ENCODE results near the gene CHD8. TPM values are rescaled to one million over a fixed set of nuclear protein-coding genes. Genes with fewer than 3 reads are reported as not detected.
"Not testable (repeated sequence)": the region's sequence is repeated elsewhere in the genome, so short reads cannot be mapped to it uniquely, and the experiment has no call there.

The CHD8 gene
- total RNA-seq, 2 experiments from 2014 or later: 123 to 127 TPM

- Mint-ChIP-seq H3K9me3 (no peaks in the 10 kb centered on the region), H3K4me3 (peak overlapping the region; percentile 99), H3K4me1 (peaks cover 40% of the 10 kb centered on the region), H3K27ac (peak overlapping the region; percentile 99), H3K27me3 (no peaks in the 10 kb centered on the region), H3K36me3 (ENCODE audit: low read depth) (peaks cover 26% of the 10 kb centered on the region)
- POLR2A ChIA-PET: interaction anchor here (0.6 kb wide), 2 partner anchors 18 to 215 kb away, joined by 3 read pairs; no protein-coding TSS in a partner anchor
- DNase-seq: no peak
- CTCF ChIA-PET: interaction anchor here (0.6 to 4.0 kb wide), 11 partner anchors 12 to 49 kb away, joined by 3 to 36 read pairs (median 6); partner anchors contain the start of genes CHD8, METTL3 and SALL2
These were observed 20.6 kb upstream of the CHD8 start for GRCh38 chr14:21476523-21476924.

GRCh38 chr14:21475767-21476522, 20.0 kb upstream of the CHD8 start:
- DNase-seq: no peak
- H3K27ac Mint-ChIP-seq: peak overlapping the region; percentile 99
- H3K27me3 Mint-ChIP-seq: no peaks in the 10 kb centered on the region
- CTCF ChIA-PET: interaction anchor here (0.6 to 4.0 kb wide), 11 partner anchors 12 to 50 kb away, joined by 3 to 36 read pairs (median 6); partner anchors contain the start of genes CHD8, METTL3 and SALL2
- H3K4me3 Mint-ChIP-seq: peak overlapping the region; percentile 99
- POLR2A ChIA-PET: interaction anchor here (0.6 kb wide), 2 partner anchors 17 to 216 kb away, joined by 3 read pairs; no protein-coding TSS in a partner anchor
- no peaks in the 10 kb centered on the region for H3K9me3 Mint-ChIP-seq
- H3K4me1 Mint-ChIP-seq: peaks cover 39% of the 10 kb centered on the region
- peaks cover 25% of the 10 kb centered on the region for H3K36me3 Mint-ChIP-seq (ENCODE audit: low read depth)

- H3K4me1 Mint-ChIP-seq: peaks cover 2% of the 10 kb centered on the region
- H3K27ac Mint-ChIP-seq: no peak overlapping the region
- H3K9me3 Mint-ChIP-seq: no peaks in the 10 kb centered on the region
- no peak overlapping the region for H3K4me3 Mint-ChIP-seq
- no peak for DNase-seq
- H3K36me3 Mint-ChIP-seq (ENCODE audit: low read depth): peaks cover 38% of the 10 kb centered on the region
- H3K27me3 Mint-ChIP-seq: no peaks in the 10 kb centered on the region
- POLR2A ChIA-PET: no interaction called here
- CTCF ChIA-PET: interaction anchor here (1.5 to 5.0 kb wide), 2 partner anchors 11 to 43 kb away, joined by 3 to 19 read pairs; partner anchors contain the start of genes CHD8 and METTL3
These were observed 11.7 kb upstream of the CHD8 start for GRCh38 chr14:21467616-21468015.

GRCh38 chr14:21455592-21455911, 371 bp downstream of the CHD8 start:
- no peak for DNase-seq
- Mint-ChIP-seq H3K27me3 (no peaks in the 10 kb centered on the region), H3K4me3 (peak overlapping the region; percentile 92), H3K27ac (peak overlapping the region; percentile 99), H3K4me1 (peaks cover 40% of the 10 kb centered on the region), H3K36me3 (ENCODE audit: low read depth) (peaks cover 24% of the 10 kb centered on the region), H3K9me3 (no peaks in the 10 kb centered on the region)
- POLR2A ChIA-PET: interaction anchor here (1.8 kb wide), 1 partner anchor 18 kb away, joined by 20 read pairs; no protein-coding TSS in a partner anchor
- CTCF ChIA-PET: interaction anchor here (0.6 to 5.0 kb wide), 19 partner anchors 9 to 1044 kb away, joined by 3 to 36 read pairs (median 4); partner anchors contain the start of genes RAB2B, SUPT16H and TOX4

- peak overlapping the region; percentile 92 for H3K4me3 Mint-ChIP-seq
These were observed 929 bp downstream of the CHD8 start for GRCh38 chr14:21454843-21455544.

GRCh38 chr14:21449899-21450216, 6.1 kb downstream of the CHD8 start:
- no peaks in the 10 kb centered on the region for H3K9me3 Mint-ChIP-seq
- H3K36me3 Mint-ChIP-seq (ENCODE audit: low read depth): peaks cover 17% of the 10 kb centered on the region
- no peak for DNase-seq
- peaks cover 54% of the 10 kb centered on the region for H3K4me1 Mint-ChIP-seq
- no peak overlapping the region for H3K4me3 Mint-ChIP-seq
- POLR2A ChIA-PET: no interaction called here
- H3K27ac Mint-ChIP-seq: peak overlapping the region; percentile 83
- CTCF ChIA-PET: interaction anchor here (1.0 to 1.1 kb wide), 2 partner anchors 12 to 42 kb away, joined by 3 to 4 read pairs; no protein-coding TSS in a partner anchor
- no peaks in the 10 kb centered on the region for H3K27me3 Mint-ChIP-seq

More at GRCh38 chr14:21454843-21455544, 929 bp downstream of the CHD8 start:
- Mint-ChIP-seq H3K4me1 (peaks cover 45% of the 10 kb centered on the region), H3K36me3 (ENCODE audit: low read depth) (peaks cover 24% of the 10 kb centered on the region), H3K9me3 (no peaks in the 10 kb centered on the region), H3K27me3 (no peaks in the 10 kb centered on the region), H3K27ac (peak overlapping the region; percentile 99)
- CTCF ChIA-PET: interaction anchor here (0.6 to 5.0 kb wide), 8 partner anchors 8 to 1044 kb away, joined by 4 to 36 read pairs (median 14); partner anchors contain the start of genes RAB2B and TOX4
- POLR2A ChIA-PET: interaction anchor here (0.6 to 1.8 kb wide), 2 partner anchors 18 to 21 kb away, joined by 4 to 20 read pairs; no protein-coding TSS in a partner anchor
- no peak for DNase-seq

GRCh38 chr14:21442657-21443056, 13.3 kb downstream of the CHD8 start:
- POLR2A ChIA-PET; H3K27me3 Mint-ChIP-seq; H3K4me3 Mint-ChIP-seq; H3K36me3 Mint-ChIP-seq (ENCODE audit: low read depth); H3K9me3 Mint-ChIP-seq; DNase-seq; H3K27ac Mint-ChIP-seq: not testable (repeated sequence)
- H3K4me1 Mint-ChIP-seq: peaks cover 34% of the 10 kb centered on the region
- CTCF ChIA-PET: interaction anchor here (2.9 to 4.6 kb wide), 2 partner anchors 12 to 13 kb away, joined by 8 to 22 read pairs; partner anchors contain the start of gene CHD8

- no peak for DNase-seq
- H3K27ac Mint-ChIP-seq: no peak overlapping the region
- H3K36me3 Mint-ChIP-seq (ENCODE audit: low read depth): peaks cover 4% of the 10 kb centered on the region
- ChIA-PET POLR2A (no interaction called here), CTCF (interaction anchor here (1.1 to 4.6 kb wide), 2 partner anchors 15 to 50 kb away, joined by 3 to 22 read pairs; partner anchors contain the start of gene CHD8)
- no peak overlapping the region for H3K4me3 Mint-ChIP-seq
- H3K9me3 Mint-ChIP-seq: no peaks in the 10 kb centered on the region
- peaks cover 38% of the 10 kb centered on the region for H3K4me1 Mint-ChIP-seq
- no peaks in the 10 kb centered on the region for H3K27me3 Mint-ChIP-seq
These were observed 15.1 kb downstream of the CHD8 start for GRCh38 chr14:21440859-21441258.

- no peaks in the 10 kb centered on the region for H3K9me3 Mint-ChIP-seq
- ChIA-PET CTCF (interaction anchor here (0.7 to 2.9 kb wide), 11 partner anchors 9 to 122 kb away, joined by 3 to 25 read pairs (median 4); partner anchors contain the start of genes CHD8, RAB2B and TOX4), POLR2A (interaction anchor here (0.6 to 1.5 kb wide), 4 partner anchors 12 to 1097 kb away, joined by 3 to 20 read pairs (median 6); partner anchors contain the start of genes CHD8 and SUPT16H)
- peak overlapping the region; percentile 88 for H3K4me3 Mint-ChIP-seq
- no peaks in the 10 kb centered on the region for H3K27me3 Mint-ChIP-seq
- DNase-seq: peak; percentile 99
- peak overlapping the region; percentile 90 for H3K27ac Mint-ChIP-seq
- peaks cover 60% of the 10 kb centered on the region for H3K4me1 Mint-ChIP-seq
- H3K36me3 Mint-ChIP-seq (ENCODE audit: low read depth): peaks cover 20% of the 10 kb centered on the region
These were observed 18.6 kb downstream of the CHD8 start for GRCh38 chr14:21437063-21437901.

GRCh38 chr14:21436567-21437062, 19.3 kb downstream of the CHD8 start:
- no peak for DNase-seq
- POLR2A ChIA-PET: interaction anchor here (0.6 to 1.5 kb wide), 3 partner anchors 13 to 1098 kb away, joined by 5 to 20 read pairs (median 8); partner anchors contain the start of gene CHD8
- Mint-ChIP-seq H3K9me3 (no peaks in the 10 kb centered on the region), H3K27ac (peak overlapping the region; percentile 90), H3K4me3 (peak overlapping the region; percentile 88), H3K36me3 (ENCODE audit: low read depth) (peaks cover 23% of the 10 kb centered on the region), H3K4me1 (peaks cover 59% of the 10 kb centered on the region), H3K27me3 (no peaks in the 10 kb centered on the region)
- CTCF ChIA-PET: interaction anchor here (0.7 to 2.9 kb wide), 10 partner anchors 10 to 56 kb away, joined by 3 to 25 read pairs (median 4); partner anchors contain the start of genes CHD8, RAB2B and TOX4

- H3K4me1 Mint-ChIP-seq: peaks cover 32% of the 10 kb centered on the region
- POLR2A ChIA-PET: no interaction called here
- DNase-seq: no peak
- H3K36me3 Mint-ChIP-seq (ENCODE audit: low read depth): peaks cover 56% of the 10 kb centered on the region
- CTCF ChIA-PET: interaction anchor here (0.8 to 2.7 kb wide), 6 partner anchors 9 to 123 kb away, joined by 3 to 8 read pairs (median 4); partner anchors contain the start of gene CHD8
- H3K4me3 Mint-ChIP-seq: no peak overlapping the region
- no peak overlapping the region for H3K27ac Mint-ChIP-seq
- H3K27me3 Mint-ChIP-seq: no peaks in the 10 kb centered on the region
- no peaks in the 10 kb centered on the region for H3K9me3 Mint-ChIP-seq
These were observed 24.8 kb downstream of the CHD8 start for GRCh38 chr14:21431126-21431525.

Data from activated CD4-positive, alpha-beta T cell treated with anti-CD3 and anti-CD28 coated beads, Interleukin-2, amount 10 ng/mL, durations not matched to agents 7 days and 5 days (primary cell).